RWPE1 (cell line): ENCODE measurements around the gene XXYLT1.

Experiments
- CTCF ChIA-PET: fragments of 350-600 bp; sonication (Branson Sonifier 250); formaldehyde crosslinking; extraction: SDS; loops from one replicate; lab custom pipeline; 2021; lab: Yijun Ruan, JAX
- POLR2A ChIA-PET: fragments of 400-600 bp; formaldehyde crosslinking; extraction: SDS; loops from one replicate; lab custom pipeline; 2020; ENCODE audit warnings: antibody characterized with exemption; ENCODE audit not compliant: low non-redundant PET; lab: Yijun Ruan, JAX
- DNase-seq: peaks from one replicate; pipeline ENCODE4 v3.0.0; 2012; ENCODE audit warnings: low spot score
- H3K27ac ChIP-seq: fragments of 450-650 bp; 2 replicates; pipeline ENCODE4 v1.5.1; 2017
- TF ChIP-seq, protein P1 (sequence below): fragments of 450-650 bp; conservative IDR thresholded peaks from 2 replicates; pipeline ENCODE4 v1.5.1; 2017; ENCODE audit warnings: low read depth, mild to moderate bottlenecking

Gene XXYLT1

DNA sequence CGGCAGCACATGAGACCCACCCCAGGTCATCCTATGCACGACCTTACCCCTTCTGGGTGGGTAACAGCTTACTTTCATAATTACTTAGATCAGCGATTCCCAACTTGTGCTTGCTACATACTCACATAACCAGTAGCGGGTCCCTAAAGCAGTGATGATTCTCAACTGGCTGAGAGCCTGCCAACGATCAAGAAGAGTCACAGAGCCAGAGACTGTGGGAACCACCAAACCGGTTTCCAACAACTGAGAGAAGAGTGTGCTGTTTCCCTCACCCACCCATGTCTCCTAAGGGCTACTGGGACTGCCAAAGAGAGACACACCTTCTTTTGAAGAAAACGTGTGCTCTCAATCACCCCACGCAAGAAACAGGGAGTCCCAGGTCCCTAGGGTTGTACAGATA lies 12.0 kb upstream of the XXYLT1 start:
- CTCF ChIA-PET, result interaction anchor here (0.6 kb wide), 1 partner anchor 859 kb away, joined by 4 read pairs; no protein-coding TSS in a partner anchor
- DNase-seq, result no peak
- TF ChIP-seq, protein P1, sequence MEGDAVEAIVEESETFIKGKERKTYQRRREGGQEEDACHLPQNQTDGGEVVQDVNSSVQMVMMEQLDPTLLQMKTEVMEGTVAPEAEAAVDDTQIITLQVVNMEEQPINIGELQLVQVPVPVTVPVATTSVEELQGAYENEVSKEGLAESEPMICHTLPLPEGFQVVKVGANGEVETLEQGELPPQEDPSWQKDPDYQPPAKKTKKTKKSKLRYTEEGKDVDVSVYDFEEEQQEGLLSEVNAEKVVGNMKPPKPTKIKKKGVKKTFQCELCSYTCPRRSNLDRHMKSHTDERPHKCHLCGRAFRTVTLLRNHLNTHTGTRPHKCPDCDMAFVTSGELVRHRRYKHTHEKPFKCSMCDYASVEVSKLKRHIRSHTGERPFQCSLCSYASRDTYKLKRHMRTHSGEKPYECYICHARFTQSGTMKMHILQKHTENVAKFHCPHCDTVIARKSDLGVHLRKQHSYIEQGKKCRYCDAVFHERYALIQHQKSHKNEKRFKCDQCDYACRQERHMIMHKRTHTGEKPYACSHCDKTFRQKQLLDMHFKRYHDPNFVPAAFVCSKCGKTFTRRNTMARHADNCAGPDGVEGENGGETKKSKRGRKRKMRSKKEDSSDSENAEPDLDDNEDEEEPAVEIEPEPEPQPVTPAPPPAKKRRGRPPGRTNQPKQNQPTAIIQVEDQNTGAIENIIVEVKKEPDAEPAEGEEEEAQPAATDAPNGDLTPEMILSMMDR, result no peak
- POLR2A ChIA-PET, result no interaction called here
- no peak overlapping the region for H3K27ac ChIP-seq

DNA sequence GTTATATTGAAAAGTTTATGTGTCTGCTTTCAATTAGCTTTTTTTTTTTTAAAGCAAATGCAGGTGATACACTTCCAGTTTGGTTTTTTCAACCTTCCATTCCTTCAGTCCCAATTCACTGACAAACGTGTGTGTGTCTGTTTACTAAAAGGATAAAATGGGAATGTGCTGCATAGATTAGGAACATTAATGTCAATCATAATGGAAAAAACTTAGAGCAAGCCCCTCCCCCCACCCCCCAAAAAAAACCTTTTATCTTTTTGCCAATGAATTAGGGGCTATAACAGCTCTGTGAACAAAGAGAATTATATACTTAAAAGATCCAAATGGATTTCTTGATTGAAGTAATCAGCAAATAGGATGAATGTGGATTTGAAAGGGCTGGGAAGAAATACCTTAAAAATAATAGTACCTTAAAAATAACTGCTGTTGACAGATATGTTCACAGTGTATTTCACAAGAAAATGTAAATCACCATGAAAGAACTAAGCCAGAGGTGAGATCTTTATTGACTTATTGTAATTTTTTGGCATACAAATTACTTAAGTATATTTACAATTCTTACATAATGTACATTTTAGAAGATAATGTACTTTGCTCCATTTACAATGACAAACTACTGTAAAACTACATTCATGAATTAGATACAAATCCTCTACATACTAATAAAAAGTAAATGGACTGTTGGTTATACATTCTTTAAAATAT lies 3.5 kb upstream of the XXYLT1 start:
- ChIA-PET CTCF (interaction anchor here (0.6 to 0.7 kb wide), 5 partner anchors 44 to 1067 kb away, joined by 3 to 6 read pairs (median 4); partner anchors contain the start of gene ACAP2), POLR2A (no interaction called here)
- H3K27ac ChIP-seq, result no peak overlapping the region
- TF ChIP-seq, protein P1, result no peak
- no peak for DNase-seq

DNA sequence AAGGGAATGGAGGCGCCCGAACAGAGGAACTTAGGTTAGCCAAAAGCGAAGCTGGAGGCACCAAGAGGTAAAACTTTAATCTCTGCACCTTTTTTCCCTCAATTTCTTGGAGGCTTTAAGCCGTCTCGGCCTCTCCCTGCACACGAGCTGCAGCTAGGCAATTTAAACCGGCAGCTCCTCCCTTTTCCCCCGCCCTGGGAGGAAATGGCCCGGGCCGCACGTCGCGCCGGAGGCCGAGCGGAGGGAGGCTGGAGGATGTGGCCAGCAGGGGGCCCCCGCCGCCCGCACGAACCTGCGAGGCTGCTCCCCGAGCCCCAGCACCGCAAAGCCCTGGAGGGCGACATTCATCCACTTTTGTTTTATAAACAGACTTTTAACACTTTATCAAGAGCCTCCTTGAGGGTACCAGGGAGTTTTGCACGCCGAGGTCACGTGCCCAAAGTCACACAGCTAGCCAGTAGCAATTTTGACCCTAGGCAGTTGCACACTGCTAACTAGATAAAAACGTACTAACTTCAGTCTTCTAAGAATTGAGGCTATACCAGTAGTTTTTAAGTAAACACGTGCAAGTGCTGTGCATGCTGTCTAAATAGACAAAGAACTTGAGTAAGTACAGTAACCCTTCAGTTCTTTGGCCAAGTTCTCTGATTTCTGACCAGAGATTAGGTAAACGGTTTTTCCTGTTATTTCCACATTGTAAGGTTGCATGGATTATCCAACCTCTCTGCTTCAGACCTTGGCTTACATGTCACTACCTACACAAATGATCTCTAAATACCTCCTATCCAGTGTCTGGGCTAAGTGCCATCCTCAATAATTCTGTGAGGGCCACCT lies 668 bp upstream of the XXYLT1 start:
- ChIA-PET CTCF (interaction anchor here (0.6 to 2.6 kb wide), 23 partner anchors 9 to 599 kb away, joined by 3 to 33 read pairs (median 3); partner anchors contain the start of genes APOD and LSG1), POLR2A (no interaction called here)
- peak overlapping the region; percentile 91 for H3K27ac ChIP-seq
- TF ChIP-seq, protein P1, result peak; percentile 94
- peak; percentile 89 for DNase-seq

DNA sequence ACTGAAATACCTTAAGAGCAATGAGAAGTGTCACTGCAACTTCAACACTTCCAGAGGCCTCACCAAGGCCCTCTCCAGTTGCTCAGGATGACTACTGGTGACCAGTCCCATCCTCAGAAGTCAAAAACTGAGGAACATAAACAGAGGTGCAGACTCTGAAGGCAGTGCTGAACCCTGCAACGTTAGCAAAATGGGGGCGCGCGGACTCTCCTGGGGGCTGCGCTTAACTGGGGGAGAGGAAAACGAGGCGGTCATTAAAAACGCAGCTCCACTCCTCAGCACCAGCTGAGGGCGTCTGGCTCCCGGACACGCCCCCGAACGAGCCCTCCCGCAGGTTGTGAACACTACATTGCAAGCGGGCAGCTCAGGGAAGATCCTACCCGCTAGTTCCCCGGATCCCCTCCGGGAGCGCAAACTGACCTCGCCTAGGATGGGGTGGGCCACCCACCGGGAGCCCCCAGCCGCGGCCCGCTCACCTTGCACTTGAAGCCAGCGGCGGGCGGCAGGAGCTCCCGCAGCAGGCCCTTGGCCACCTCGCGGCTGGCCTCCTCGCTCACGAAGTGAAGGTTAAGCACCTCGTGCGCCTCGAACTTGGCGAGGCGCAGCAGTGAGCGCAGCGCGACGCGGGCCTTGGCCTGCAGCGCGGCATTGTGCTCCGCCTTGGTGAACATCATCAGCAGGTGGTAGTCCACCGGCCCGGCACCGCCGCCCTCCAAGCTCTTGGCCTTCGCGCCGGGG lies 711 bp downstream of the XXYLT1 start:
- DNase-seq, result peak; percentile 43
- ChIA-PET POLR2A (interaction anchor here (1.1 kb wide), 1 partner anchor 253 kb away, joined by 4 read pairs; no protein-coding TSS in a partner anchor), CTCF (interaction anchor here (0.5 to 2.6 kb wide), 15 partner anchors 10 to 597 kb away, joined by 3 to 33 read pairs (median 4); partner anchors contain the start of gene LSG1)
- peak overlapping the region; percentile 91 for H3K27ac ChIP-seq
- TF ChIP-seq, protein P1, result peak; percentile 66; the same call in 1 of the 2 replicates

DNA sequence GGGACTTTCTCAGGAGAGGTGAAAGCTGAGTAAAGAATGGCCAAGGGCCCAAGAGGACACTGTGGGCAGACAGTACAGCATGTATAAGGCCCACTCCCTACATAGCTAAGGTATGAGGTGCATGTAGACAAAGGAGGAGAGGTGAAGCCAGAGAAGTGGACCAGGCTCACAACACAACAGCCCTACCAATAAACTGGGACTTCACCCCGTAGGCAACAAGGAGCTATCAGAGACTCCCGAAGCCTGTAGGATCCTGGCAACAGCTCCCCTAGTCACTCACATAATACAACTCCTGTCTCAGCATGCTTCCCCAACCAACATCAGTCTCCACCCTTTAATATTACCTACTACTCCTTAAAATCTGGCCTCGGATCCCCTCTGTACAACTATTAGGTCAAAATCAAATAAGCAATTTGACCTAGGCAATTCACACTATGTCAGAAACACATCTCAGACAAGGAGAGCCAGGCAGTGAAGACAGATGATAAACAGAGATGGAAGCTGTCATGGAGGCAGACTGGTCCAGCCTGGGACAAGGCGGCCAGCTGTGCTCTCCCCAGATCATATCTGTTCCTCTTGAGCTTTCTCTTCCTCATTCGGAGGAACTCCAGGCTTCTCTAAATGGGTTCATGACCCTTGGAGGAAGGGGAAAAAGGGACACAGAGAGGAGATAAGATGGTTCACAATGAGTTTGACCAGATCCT lies 1.4 kb downstream of the XXYLT1 start:
- ChIA-PET POLR2A (interaction anchor here (1.1 kb wide), 1 partner anchor 254 kb away, joined by 4 read pairs; no protein-coding TSS in a partner anchor), CTCF (interaction anchor here (0.9 to 2.6 kb wide), 4 partner anchors 9 to 597 kb away, joined by 3 to 33 read pairs (median 8); partner anchors contain the start of gene LSG1)
- TF ChIP-seq, protein P1, result no peak
- peak overlapping the region; percentile 91 for H3K27ac ChIP-seq
- no peak for DNase-seq
